ENCODE data around the gene KRT7. TPM values are rescaled to one million over a fixed set of nuclear protein-coding genes. Genes with fewer than 3 reads are reported as not detected.

The KRT7 gene
- total RNA-seq, 4 donors from 2014 or later = 2.5 to 33.9 (median 6.3) TPM

DNA sequence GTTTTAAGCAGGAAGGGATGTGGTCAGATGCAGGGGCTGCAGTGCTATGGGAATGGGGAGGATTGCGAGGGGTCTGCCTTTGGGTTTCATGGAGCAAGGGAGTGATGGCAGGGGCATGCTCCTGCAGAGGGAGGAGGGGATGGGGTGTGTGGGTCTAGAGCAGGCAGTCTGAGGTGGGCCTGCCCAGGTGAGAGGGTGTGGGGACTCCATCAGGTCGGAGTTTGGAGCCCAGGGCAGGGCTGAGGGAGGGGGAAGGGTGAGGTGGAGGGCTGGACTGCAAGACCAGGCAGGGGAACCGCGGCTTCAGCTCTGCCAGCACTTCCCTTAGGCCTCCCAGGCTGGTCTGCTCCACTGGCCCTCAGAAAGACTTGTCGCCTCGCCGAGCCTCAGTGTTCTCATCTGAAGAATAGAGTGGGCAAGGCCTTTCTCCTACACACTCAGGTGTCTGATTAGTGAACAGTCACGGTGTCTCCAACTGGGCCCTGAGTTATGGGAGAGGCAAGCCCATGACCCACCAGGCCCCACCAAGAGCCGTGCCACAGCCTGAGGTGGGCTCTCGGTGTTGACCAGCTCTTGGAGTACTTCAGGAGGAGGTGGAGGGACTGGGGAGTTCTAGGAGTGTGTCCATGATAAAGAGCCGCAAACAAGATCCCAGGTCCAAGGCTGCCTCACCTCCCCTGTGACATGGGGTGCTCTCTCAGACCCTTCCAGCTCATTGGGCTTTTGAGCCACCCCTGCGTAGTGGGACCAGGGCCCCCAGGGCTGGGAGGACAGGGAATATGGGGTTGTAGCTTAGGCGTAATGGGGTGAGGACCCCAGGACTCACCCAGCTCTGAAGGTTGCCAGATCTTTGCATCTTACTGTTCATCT is 21.1 kb upstream of the KRT7 start:
- peak in 1 of 2 donors; percentile 1 for DNase-seq (ENCODE audit: low spot score in 2 of 2)
- no peaks in the 10 kb centered on the region for H3K36me3 ChIP-seq
- peaks cover 0 to 5% (median 0%) of the 10 kb centered on the region in 4 donors for H3K4me1 ChIP-seq
- no peaks in the 10 kb centered on the region for H3K9me3 ChIP-seq
- no peak overlapping the region for H3K27ac ChIP-seq
- no peak for TF ChIP-seq EP300 (IDR thresholded peaks at IDR 0.05)
- no peak for TF ChIP-seq POLR2A (IDR thresholded peaks at IDR 0.05)
- TF ChIP-seq, protein P1, sequence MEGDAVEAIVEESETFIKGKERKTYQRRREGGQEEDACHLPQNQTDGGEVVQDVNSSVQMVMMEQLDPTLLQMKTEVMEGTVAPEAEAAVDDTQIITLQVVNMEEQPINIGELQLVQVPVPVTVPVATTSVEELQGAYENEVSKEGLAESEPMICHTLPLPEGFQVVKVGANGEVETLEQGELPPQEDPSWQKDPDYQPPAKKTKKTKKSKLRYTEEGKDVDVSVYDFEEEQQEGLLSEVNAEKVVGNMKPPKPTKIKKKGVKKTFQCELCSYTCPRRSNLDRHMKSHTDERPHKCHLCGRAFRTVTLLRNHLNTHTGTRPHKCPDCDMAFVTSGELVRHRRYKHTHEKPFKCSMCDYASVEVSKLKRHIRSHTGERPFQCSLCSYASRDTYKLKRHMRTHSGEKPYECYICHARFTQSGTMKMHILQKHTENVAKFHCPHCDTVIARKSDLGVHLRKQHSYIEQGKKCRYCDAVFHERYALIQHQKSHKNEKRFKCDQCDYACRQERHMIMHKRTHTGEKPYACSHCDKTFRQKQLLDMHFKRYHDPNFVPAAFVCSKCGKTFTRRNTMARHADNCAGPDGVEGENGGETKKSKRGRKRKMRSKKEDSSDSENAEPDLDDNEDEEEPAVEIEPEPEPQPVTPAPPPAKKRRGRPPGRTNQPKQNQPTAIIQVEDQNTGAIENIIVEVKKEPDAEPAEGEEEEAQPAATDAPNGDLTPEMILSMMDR (IDR thresholded peaks at IDR 0.05) = no peak
- H3K27me3 ChIP-seq = peaks cover 0 to 4% of the 10 kb centered on the region in 2 donors
- 88 to 89% methylated on average over 12 to 13 of the region's 13 CpGs for WGBS, 2 donors
- no peak overlapping the region for H3K4me3 ChIP-seq

DNA sequence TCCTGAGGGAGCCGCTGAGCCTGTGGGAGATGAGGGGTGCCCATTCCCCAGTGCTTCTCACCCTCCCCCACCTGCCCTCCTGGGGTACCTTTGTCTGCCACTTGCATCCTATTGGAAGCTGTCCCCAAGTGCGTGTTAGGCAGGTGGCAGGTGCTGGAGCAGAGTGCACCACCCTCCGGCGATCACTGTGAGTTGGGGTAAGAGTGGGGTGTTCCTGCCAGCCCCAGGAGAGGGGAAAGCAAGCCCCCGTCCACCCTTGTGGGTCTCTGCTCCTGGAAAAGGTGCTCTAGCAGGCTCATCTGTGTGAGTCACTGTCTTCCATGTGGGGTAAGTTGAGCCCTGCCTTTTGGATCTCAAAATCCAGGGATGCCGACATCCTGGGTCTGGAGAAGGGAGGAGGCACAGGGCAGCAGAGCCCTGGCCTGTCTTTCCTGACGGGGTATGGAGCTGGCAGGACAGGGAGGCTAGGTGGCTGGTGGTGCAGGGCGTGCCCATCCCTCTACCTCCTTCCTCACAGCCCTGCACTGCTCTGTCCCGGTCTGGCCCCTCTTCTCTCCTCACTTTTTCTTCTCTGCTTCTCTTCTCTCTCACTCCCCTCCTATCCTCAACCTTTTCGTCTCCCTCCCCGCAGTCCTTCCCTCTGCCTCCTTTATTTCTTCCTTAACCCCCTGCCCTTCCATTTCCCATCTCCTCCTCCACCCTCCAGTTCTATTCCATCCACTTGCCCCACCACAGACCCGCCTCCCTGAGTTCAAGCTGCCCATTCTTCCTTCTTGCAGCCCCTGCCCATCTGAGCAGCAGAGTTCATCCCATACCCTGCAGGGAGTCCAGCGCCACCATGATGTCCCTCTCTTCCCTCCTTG is 20.1 kb upstream of the KRT7 start:
- peak in 1 of 2 donors; percentile 1 for DNase-seq (ENCODE audit: low spot score in 2 of 2)

DNA sequence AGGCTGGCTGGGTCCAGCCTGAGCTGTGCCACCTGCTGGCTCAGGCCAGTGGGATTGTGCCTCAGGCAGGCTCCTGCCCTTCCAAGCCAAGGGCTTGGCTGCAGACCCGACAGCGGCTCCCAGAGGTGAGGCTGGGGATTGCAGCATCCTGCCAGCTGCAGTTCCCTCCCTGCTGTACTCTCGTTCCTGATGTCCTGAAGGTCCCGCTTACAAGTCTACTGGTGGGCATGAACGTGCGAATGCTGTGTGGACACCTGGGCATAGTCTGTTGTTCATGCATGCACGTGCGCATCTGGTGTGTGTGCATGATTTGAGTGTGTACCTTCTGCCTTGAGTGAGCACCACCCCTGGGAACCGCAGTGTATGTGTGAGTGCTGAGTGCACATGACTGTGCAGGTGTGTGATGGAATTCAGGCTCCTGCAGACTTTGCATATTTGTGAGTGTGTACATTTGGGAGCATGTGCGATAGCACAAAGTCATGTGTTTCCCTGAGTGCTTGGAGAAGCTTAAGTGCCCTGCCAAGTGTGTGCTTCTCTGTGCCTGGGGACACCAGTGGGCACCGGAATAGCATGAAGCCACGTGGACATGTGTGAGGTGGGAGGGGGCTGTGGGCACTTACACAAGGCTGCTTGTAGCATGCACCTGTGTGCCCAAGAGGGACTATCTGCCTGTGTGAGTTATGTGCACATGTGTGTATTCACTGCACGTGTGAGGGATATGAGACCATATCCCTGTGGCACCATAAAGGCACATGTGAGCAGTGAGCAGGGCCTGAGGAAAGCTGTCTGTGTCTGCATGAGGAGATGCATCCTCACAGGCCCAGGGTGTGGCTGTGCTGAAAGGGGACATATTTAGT is 19.3 kb upstream of the KRT7 start:
- peak in 1 of 2 donors; percentile 70 for DNase-seq (ENCODE audit: low spot score in 2 of 2)
- Histone ChIP-seq H3K27ac (no peak overlapping the region), H3K9me3 (no peaks in the 10 kb centered on the region), H3K4me3 (no peak overlapping the region), H3K27me3 (peaks cover 0 to 4% of the 10 kb centered on the region in 2 donors), H3K36me3 (no peaks in the 10 kb centered on the region), H3K4me1 (peaks cover 0 to 6% (median 0%) of the 10 kb centered on the region in 4 donors)
- WGBS, 2 donors = 34 to 38% methylated on average over 12 to 13 of the region's 13 CpGs
- TF ChIP-seq POLR2A (IDR thresholded peaks at IDR 0.05) (no peak), EP300 (IDR thresholded peaks at IDR 0.05) (no peak)
- TF ChIP-seq, protein P1 (IDR thresholded peaks at IDR 0.05) = peak; percentile 68 to 93 (median 86)

More for the DNA sequence above, 20.1 kb upstream of the KRT7 start:
- Histone ChIP-seq H3K27me3 (peaks cover 0 to 4% of the 10 kb centered on the region in 2 donors), H3K36me3 (no peaks in the 10 kb centered on the region), H3K9me3 (no peaks in the 10 kb centered on the region), H3K4me1 (peaks cover 0 to 9% (median 0%) of the 10 kb centered on the region in 4 donors), H3K27ac (no peak overlapping the region), H3K4me3 (no peak overlapping the region)
- TF ChIP-seq, protein P1 (IDR thresholded peaks at IDR 0.05) = no peak
- TF ChIP-seq EP300 (IDR thresholded peaks at IDR 0.05) = no peak
- no peak for TF ChIP-seq POLR2A (IDR thresholded peaks at IDR 0.05)
- WGBS, 2 donors = 76 to 83% methylated on average over 12 to 13 of the region's 13 CpGs

DNA sequence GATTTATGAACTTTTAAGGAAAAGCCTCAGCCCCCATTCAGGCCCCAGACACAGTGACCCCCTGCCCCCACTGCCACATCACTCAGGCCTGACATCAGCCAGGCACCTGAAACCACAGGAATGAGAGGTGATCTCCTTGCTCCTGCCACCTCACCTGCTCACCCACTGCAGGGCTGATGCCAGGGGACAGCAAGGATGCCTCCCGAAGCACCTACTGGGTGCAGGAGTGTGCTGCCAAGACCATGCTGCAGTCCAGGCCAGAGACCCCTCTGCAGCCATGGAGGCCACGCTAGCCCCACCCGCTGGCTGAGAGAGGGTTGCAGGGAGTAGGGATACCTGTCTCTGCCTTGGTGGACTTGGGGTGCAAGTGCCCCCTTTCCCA is 18.6 kb upstream of the KRT7 start:
- 80 to 91% methylated on average over 1 to 3 of the region's 3 CpGs for WGBS, 2 donors
- Histone ChIP-seq H3K27ac (no peak overlapping the region), H3K4me3 (no peak overlapping the region), H3K27me3 (peaks cover 0 to 4% of the 10 kb centered on the region in 2 donors), H3K36me3 (no peaks in the 10 kb centered on the region), H3K9me3 (no peaks in the 10 kb centered on the region), H3K4me1 (peaks cover 0 to 6% (median 0%) of the 10 kb centered on the region in 4 donors)
- no peak for TF ChIP-seq EP300 (IDR thresholded peaks at IDR 0.05)
- no peak for TF ChIP-seq POLR2A (IDR thresholded peaks at IDR 0.05)
- TF ChIP-seq, protein P1 (IDR thresholded peaks at IDR 0.05) = no peak
- DNase-seq (ENCODE audit: low spot score in 2 of 2) = no peak

All from tibial nerve (tissue), 4 donors.